Measurements from ENCODE around the gene FOSL2. TPM values are rescaled to one million over a fixed set of nuclear protein-coding genes. Genes with fewer than 3 reads are reported as not detected.

The FOSL2 gene
- total RNA-seq, 3 donors from 2014 or later (not counting 1 experiment from before 2014, with no cell fraction given), result 414 to 531 (median 455) TPM

DNA sequence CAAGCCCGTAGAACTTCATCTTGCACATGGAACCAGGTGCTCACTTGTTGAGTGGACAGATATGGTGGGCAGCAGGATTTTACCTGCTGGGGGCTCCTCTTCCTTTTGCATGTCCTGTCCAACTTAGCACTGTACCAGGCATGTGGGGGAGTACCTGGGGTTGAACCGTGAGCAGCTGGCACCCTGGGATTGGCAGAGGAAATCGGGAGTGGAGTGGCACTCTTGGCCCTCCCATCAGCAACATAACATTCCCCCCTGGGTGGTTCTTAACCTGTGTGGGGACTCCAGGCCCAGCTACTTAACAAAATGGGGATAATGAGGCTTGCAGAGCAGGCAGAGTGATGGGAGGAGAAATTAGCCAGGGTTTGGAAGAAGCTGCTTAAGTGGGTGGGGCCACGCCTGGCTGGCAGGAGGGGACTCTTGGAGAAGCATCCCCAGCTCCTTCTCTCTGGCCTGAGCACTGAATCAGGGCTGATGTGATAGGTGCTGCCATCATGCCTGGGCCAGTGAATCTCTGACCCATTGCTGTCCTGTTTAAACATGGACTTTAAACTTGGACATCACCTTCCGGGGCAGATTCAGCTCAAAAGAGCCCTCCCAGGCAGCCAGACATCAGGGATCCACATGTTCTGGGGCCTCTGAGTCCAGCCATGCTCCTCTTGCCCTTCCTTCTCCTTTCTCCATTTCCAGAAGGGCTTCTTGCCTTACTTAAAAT, 15.5 kb downstream of the FOSL2 start:
- no peaks in the 10 kb centered on the region for H3K27me3 ChIP-seq (ENCODE audit: control insufficient read depth, insufficient read depth, low read length)
- peaks cover 77 to 80% of the 10 kb centered on the region in 2 donors for H3K4me1 Mint-ChIP-seq
- intact Hi-C loops (cut with micrococcal nuclease), result loop anchor here (5.0 to 10.0 kb wide), 4 partner anchors 139 to 607 kb away; partner anchors contain the start of genes BABAM2, PPP1CB and RBKS
- H3K9me3 ChIP-seq (ENCODE audit: control insufficient read depth, insufficient read depth, low read length), result no peaks in the 10 kb centered on the region
- no peaks in the 10 kb centered on the region for H3K27me3 Mint-ChIP-seq (ENCODE audit: low read depth in 2 of 2)
- H3K36me3 Mint-ChIP-seq, result peaks cover 8% of the 10 kb centered on the region
- peak overlapping the region; percentile 84 for H3K4me3 Mint-ChIP-seq
- TF ChIP-seq, protein P1, sequence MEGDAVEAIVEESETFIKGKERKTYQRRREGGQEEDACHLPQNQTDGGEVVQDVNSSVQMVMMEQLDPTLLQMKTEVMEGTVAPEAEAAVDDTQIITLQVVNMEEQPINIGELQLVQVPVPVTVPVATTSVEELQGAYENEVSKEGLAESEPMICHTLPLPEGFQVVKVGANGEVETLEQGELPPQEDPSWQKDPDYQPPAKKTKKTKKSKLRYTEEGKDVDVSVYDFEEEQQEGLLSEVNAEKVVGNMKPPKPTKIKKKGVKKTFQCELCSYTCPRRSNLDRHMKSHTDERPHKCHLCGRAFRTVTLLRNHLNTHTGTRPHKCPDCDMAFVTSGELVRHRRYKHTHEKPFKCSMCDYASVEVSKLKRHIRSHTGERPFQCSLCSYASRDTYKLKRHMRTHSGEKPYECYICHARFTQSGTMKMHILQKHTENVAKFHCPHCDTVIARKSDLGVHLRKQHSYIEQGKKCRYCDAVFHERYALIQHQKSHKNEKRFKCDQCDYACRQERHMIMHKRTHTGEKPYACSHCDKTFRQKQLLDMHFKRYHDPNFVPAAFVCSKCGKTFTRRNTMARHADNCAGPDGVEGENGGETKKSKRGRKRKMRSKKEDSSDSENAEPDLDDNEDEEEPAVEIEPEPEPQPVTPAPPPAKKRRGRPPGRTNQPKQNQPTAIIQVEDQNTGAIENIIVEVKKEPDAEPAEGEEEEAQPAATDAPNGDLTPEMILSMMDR (IDR thresholded peaks at IDR 0.05), result no peak
- peaks cover 72% of the 10 kb centered on the region for H3K36me3 ChIP-seq (ENCODE audit: control insufficient read depth, insufficient read depth, low read length)
- ATAC-seq (no peak), DNase-seq (no peak)
- peak overlapping the region; percentile 96 to 100 for H3K27ac Mint-ChIP-seq
- H3K9me3 Mint-ChIP-seq, result no peaks in the 10 kb centered on the region
- peaks cover 98% of the 10 kb centered on the region for H3K4me1 ChIP-seq (ENCODE audit: control insufficient read depth, insufficient read depth, low read length)
- H3K27ac ChIP-seq (ENCODE audit: low read length), result peak overlapping the region; percentile 96
- 91% methylated on average over 3 of the region's 5 CpGs for WGBS (ENCODE audit: insufficient coverage)
- no peak overlapping the region for H3K4me3 ChIP-seq (ENCODE audit: low read length)

DNA sequence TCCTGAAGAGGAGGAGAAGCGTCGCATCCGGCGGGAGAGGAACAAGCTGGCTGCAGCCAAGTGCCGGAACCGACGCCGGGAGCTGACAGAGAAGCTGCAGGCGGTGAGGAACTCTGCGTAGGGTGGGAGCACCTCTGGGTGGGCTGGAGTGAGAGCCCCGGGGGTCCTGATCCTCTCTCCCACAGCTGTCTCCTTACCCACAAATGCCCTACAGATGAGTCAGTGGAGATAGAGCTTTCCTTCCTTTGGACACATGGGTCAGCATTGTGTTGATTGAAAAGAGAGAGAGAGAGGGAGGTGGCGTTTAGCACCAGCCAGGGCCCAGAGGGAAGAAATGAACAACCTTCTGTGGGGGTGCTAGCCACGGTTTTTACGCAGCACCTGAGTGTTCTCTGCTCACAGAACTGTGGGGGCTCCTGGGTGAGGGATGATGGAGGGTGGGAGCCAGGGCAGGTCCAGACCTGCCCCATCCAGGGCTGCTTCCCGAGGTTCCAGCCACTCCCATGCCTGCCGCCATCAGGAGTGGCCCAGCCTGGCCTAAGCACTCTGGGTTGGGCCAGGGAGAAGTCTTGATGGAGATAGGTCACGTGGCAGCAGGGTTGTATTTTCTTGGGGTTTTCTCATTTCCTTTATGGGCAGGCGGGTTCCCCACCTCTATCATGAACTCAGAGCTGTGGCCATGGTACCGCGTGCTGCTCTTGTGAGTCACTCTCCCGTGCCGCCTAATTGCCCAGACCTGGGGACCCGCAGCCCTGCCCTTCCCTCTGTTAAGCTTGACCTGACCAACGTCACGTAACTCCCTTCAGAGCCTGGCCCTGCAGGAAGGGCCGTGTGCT, 16.3 kb downstream of the FOSL2 start:
- H3K27ac ChIP-seq (ENCODE audit: low read length), result peak overlapping the region; percentile 96
- peak overlapping the region; percentile 96 to 100 for H3K27ac Mint-ChIP-seq
- no peaks in the 10 kb centered on the region for H3K9me3 Mint-ChIP-seq
- peak overlapping the region; percentile 84 for H3K4me3 Mint-ChIP-seq
- no peaks in the 10 kb centered on the region for H3K27me3 Mint-ChIP-seq (ENCODE audit: low read depth in 2 of 2)
- 50% methylated on average over 25 of the region's 26 CpGs for WGBS (ENCODE audit: insufficient coverage)
- H3K9me3 ChIP-seq (ENCODE audit: control insufficient read depth, insufficient read depth, low read length), result no peaks in the 10 kb centered on the region
- H3K4me3 ChIP-seq (ENCODE audit: low read length), result no peak overlapping the region
- TF ChIP-seq, protein P1 (IDR thresholded peaks at IDR 0.05), result no peak
- intact Hi-C loops (cut with micrococcal nuclease), result loop anchor here (1.0 to 10.0 kb wide), 5 partner anchors 15 to 606 kb away; partner anchors contain the start of genes BABAM2, PPP1CB and RBKS
- H3K36me3 ChIP-seq (ENCODE audit: control insufficient read depth, insufficient read depth, low read length), result peaks cover 77% of the 10 kb centered on the region
- H3K4me1 Mint-ChIP-seq, result peaks cover 85 to 89% of the 10 kb centered on the region in 2 donors
- no peaks in the 10 kb centered on the region for H3K27me3 ChIP-seq (ENCODE audit: control insufficient read depth, insufficient read depth, low read length)
- peaks cover 8% of the 10 kb centered on the region for H3K36me3 Mint-ChIP-seq
- DNase-seq (peak; percentile 85 to 90), ATAC-seq (peak; percentile 52 to 74 (median 60))
- peaks cover 98% of the 10 kb centered on the region for H3K4me1 ChIP-seq (ENCODE audit: control insufficient read depth, insufficient read depth, low read length)

DNA sequence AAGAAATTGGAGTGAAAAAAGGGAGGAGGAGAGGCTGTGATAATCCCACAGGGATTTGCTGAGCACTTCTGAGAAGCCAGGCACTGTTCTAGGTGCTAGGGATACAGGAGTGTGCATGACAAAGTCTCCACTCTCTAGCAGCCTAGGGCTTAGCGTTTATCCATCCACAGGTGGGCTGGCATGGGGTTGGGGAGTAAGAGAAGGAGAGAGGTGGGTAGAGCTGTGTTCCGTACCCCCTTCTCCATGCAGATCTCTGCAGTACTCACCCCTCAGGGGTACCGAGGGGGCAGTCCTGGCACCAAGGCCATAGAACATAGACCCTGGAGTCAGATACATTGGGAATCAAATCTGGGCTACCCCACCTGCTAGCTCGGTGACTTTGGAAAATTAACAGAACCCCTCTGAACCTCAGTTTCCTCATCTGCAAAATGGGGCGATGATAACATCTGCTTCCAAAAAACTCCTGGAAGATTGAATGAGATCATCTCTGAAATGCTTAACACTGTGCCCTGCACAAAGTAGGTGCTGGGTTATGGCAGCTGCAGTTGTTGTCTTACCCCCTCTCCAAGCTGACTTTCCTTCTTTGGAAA, 18.6 kb downstream of the FOSL2 start:
- DNase-seq (no peak), ATAC-seq (no peak)
- peak overlapping the region; percentile 84 for H3K4me3 Mint-ChIP-seq
- peak overlapping the region; percentile 96 for H3K27ac ChIP-seq (ENCODE audit: low read length)
- H3K4me3 ChIP-seq (ENCODE audit: low read length), result no peak overlapping the region
- H3K36me3 ChIP-seq (ENCODE audit: control insufficient read depth, insufficient read depth, low read length), result peaks cover 77% of the 10 kb centered on the region
- TF ChIP-seq, protein P1 (IDR thresholded peaks at IDR 0.05), result no peak
- H3K27me3 ChIP-seq (ENCODE audit: control insufficient read depth, insufficient read depth, low read length), result no peaks in the 10 kb centered on the region
- WGBS (ENCODE audit: insufficient coverage), result 93% methylated on average over 5 of the region's 5 CpGs
- H3K27ac Mint-ChIP-seq, result peak overlapping the region; percentile 96 to 100
- no peaks in the 10 kb centered on the region for H3K9me3 Mint-ChIP-seq
- intact Hi-C loops (cut with micrococcal nuclease), result no loop called here
- H3K4me1 Mint-ChIP-seq, result peaks cover 98% of the 10 kb centered on the region in 2 donors
- H3K36me3 Mint-ChIP-seq, result peaks cover 16% of the 10 kb centered on the region
- H3K27me3 Mint-ChIP-seq (ENCODE audit: low read depth in 2 of 2), result no peaks in the 10 kb centered on the region
- H3K4me1 ChIP-seq (ENCODE audit: control insufficient read depth, insufficient read depth, low read length), result peaks cover 88% of the 10 kb centered on the region
- no peaks in the 10 kb centered on the region for H3K9me3 ChIP-seq (ENCODE audit: control insufficient read depth, insufficient read depth, low read length)

Measured in natural killer cell (primary cell).